AG04450 (cell line): ENCODE measurements around the gene GLRX. TPM values are rescaled to one million over a fixed set of nuclear protein-coding genes. Genes with fewer than 3 reads are reported as not detected.

ENCODE experiments used
- CTCF ChIA-PET: fragments of 300-600, 350-600 bp; formaldehyde crosslinking; extraction: SDS; loops from one replicate; lab custom pipeline; 2022; ENCODE audit warnings: antibody characterized with exemption, inconsistent platforms; lab: Charles Lee
- POLR2A ChIA-PET: fragments of 350-600 bp; formaldehyde crosslinking; extraction: SDS; loops from one replicate; lab custom pipeline; 2021; ENCODE audit warnings: antibody characterized with exemption, inconsistent platforms; lab: Yijun Ruan, JAX
- DNase-seq: peaks from one replicate; pipeline ENCODE4 v3.0.0-alpha.2; 2011; ENCODE audit warnings: low read depth, low spot score
- H3K27ac ChIP-seq: one replicate; pipeline ENCODE4 v1.5.1; 2012; ENCODE audit warnings: low read depth, low read length, control low read depth
- H3K27me3 ChIP-seq: one replicate; pipeline ENCODE4 v1.6.0; 2012; ENCODE audit warnings: low read length; ENCODE audit not compliant: control insufficient read depth, insufficient read depth
- H3K4me3 ChIP-seq: 2 replicates; pipeline ENCODE4 v1.5.1; 2011; ENCODE audit warnings: mild to moderate bottlenecking, low read depth, low read length, control low read depth
- H3K9me3 ChIP-seq: 2 replicates; pipeline ENCODE4 v1.5.1; 2012; ENCODE audit warnings: low read length; ENCODE audit not compliant: control insufficient read depth, insufficient read depth
- polyA plus RNA-seq: library from polyadenylated mRNA; depleted of rRNA; stranded (reverse); fragments of >200 nt; gene quantifications from 2 replicates; pipeline ENCODE4 v1.2.3, GENCODE V29; 2011
- TF ChIP-seq, protein P1 (sequence below): IDR thresholded peaks from 2 replicates; pipeline ENCODE4 v1.5.1; 2011; ENCODE audit warnings: low read depth, low read length, control low read depth, inconsistent platforms

Gene GLRX
- polyA plus RNA-seq, 1 experiment = 233 TPM

DNA sequence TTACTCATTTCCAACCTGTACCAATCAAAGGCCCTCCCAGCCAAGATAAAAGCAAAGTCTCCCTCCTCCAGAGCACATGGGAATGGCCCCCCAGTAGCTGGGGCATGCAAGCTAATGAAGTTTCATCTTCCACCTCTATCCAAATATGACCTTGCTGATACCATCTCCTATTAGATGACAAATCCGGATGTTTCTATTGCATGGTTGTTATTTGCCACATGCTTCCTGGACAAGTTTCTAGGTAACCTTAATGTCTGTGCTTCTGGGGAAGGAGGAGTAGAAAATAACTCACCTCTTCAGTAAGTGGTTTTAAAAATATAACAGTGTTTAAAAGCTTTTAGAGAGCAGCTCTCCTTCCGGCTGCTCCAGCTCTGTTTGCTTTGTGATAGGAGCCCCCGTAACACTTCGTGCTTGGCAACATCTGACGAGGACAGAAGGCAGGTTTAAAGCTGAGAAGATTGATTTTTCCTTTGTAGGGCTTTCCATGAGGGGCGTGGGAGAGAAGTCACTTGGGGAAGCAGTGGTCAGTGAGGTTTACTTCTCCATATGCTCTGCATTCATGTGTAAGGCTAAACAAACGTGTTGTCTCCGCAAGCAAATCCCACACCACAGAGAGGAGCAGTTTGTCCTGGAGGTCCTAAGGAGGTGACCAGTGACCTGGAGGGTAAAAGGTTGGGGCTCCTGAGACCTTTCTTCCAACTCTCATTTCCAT is 40.3 kb upstream of the GLRX start:
- Histone ChIP-seq H3K4me3 (no peak overlapping the region), H3K27me3 (no peaks in the 10 kb centered on the region), H3K9me3 (no peaks in the 10 kb centered on the region), H3K27ac (peak overlapping the region; percentile 100)
- ChIA-PET POLR2A (no interaction called here), CTCF (interaction anchor here (1.1 kb wide), 1 partner anchor 198 kb away, joined by 4 read pairs; no protein-coding TSS in a partner anchor)
- no peak for DNase-seq
- TF ChIP-seq, protein P1, sequence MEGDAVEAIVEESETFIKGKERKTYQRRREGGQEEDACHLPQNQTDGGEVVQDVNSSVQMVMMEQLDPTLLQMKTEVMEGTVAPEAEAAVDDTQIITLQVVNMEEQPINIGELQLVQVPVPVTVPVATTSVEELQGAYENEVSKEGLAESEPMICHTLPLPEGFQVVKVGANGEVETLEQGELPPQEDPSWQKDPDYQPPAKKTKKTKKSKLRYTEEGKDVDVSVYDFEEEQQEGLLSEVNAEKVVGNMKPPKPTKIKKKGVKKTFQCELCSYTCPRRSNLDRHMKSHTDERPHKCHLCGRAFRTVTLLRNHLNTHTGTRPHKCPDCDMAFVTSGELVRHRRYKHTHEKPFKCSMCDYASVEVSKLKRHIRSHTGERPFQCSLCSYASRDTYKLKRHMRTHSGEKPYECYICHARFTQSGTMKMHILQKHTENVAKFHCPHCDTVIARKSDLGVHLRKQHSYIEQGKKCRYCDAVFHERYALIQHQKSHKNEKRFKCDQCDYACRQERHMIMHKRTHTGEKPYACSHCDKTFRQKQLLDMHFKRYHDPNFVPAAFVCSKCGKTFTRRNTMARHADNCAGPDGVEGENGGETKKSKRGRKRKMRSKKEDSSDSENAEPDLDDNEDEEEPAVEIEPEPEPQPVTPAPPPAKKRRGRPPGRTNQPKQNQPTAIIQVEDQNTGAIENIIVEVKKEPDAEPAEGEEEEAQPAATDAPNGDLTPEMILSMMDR = no peak

DNA sequence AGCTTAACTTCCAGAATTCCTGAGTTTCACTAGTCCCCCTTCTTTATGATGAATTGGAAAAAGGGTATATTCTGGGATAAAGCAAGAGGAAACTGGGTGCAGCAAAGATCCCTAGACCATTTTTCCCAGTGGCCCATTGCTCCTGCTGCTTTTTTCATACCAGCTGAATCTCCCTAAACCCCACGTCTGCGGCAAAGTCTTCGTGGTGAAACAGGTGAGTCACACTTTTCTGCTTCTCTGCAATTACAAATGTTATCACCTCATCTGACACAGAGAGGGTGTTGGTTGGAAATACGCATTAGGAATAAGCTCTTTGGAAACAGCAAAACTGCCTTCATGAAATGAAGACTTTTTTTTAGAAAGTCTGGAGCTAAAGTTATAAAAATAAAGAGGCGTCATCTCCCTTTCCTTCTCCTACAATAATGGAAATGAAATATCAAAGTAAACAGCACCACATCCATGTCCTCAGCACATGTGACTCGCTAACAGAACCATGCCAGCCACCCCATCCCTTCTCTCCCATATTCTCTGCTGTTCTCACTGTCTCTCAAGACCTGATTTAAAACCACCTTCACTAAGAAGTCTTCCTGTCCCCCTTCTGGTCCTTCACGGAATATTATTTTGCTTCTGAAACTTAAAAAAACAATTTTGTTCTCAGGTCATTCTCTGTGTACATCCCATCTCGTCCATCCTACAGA is 39.5 kb upstream of the GLRX start:
- Histone ChIP-seq H3K27me3 (no peaks in the 10 kb centered on the region), H3K4me3 (no peak overlapping the region; the same call in 1 of the 2 replicates), H3K27ac (peak overlapping the region; percentile 100), H3K9me3 (no peaks in the 10 kb centered on the region)
- ChIA-PET CTCF (interaction anchor here (1.1 to 2.0 kb wide), 2 partner anchors 198 to 474 kb away, joined by 4 to 10 read pairs; no protein-coding TSS in a partner anchor), POLR2A (interaction anchor here (1.0 kb wide), 1 partner anchor 39 kb away, joined by 4 read pairs; the partner anchor contains the start of gene GLRX)
- TF ChIP-seq, protein P1 = peak; percentile 32; the same call in 1 of the 2 replicates
- no peak for DNase-seq

DNA sequence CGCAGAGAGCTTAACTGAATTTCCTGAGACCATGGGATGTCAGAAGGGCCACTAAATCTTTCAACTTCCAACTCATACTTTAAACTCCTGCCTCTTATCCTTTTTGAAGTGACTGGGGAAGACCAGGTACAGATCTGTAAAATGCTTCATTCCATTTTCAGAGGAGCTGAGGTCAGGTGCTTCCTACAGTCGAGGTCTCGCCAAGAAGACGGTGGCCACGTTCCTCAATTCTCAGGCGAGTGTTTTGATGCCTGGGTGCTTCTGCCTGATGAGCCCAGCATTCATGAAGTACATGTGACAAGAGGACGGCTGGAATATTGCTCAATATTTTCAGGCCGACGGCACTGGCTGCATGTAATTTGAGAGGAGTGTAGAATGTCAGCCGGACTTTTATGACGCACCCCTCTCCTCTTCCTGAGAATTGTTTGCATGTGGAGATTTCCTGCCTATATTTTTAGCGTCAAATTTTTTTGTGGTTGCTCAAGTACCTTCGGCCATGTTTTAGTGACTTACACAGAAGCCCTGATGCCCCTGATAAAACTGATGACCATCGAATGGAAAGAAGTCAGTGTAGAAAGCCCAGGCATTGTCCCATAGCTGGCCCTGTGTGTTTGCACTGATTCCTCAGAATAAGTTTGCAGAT is 38.8 kb upstream of the GLRX start:
- Histone ChIP-seq H3K27ac (peak overlapping the region; percentile 100), H3K9me3 (no peaks in the 10 kb centered on the region), H3K4me3 (no peak overlapping the region; the same call in 1 of the 2 replicates), H3K27me3 (no peaks in the 10 kb centered on the region)
- TF ChIP-seq, protein P1 = no peak
- ChIA-PET CTCF (interaction anchor here (1.1 to 2.0 kb wide), 2 partner anchors 197 to 475 kb away, joined by 4 to 10 read pairs; no protein-coding TSS in a partner anchor), POLR2A (interaction anchor here (1.0 kb wide), 1 partner anchor 38 kb away, joined by 4 read pairs; the partner anchor contains the start of gene GLRX)
- DNase-seq = peak; percentile 97

DNA sequence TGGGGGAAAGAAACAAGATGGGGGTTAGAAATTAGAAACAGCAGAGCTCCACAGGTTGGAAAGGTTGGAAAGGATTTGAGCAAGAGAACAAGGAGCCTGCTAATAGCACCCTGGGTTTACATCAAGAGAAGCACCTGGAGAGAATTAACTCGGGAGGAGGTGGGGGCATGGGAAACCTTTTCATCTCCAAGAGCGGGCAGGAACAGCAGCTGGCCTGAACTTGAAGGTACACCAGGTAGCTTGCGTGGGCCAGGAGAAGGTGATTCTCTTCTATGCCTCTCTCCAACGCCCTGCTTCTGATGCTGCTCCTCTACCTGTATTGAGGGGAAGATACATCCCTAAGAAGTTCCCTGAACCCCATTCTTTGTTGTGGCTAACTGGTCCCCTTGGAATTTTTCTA is 37.1 kb upstream of the GLRX start:
- ChIA-PET POLR2A (interaction anchor here (1.0 to 3.1 kb wide), 5 partner anchors 99 to 438 kb away, joined by 3 to 10 read pairs (median 5); no protein-coding TSS in a partner anchor), CTCF (interaction anchor here (0.7 to 1.4 kb wide), 3 partner anchors 10 to 477 kb away, joined by 3 to 7 read pairs (median 5); no protein-coding TSS in a partner anchor)
- Histone ChIP-seq H3K27ac (peak overlapping the region; percentile 100), H3K27me3 (no peaks in the 10 kb centered on the region), H3K9me3 (no peaks in the 10 kb centered on the region), H3K4me3 (peak overlapping the region; percentile 27)
- TF ChIP-seq, protein P1 = no peak
- no peak for DNase-seq
